Gastroesophageal sphincter (tissue), 4 donors: ENCODE results near the gene SLC22A2. TPM values are rescaled to one million over a fixed set of nuclear protein-coding genes. Genes with fewer than 3 reads are reported as not detected.

Experiments used
- ATAC-seq: fragments of 150-250 bp; one replicate; pipeline ENCODE4 v1.9.1; 2016; ENCODE audit warnings: mild to moderate bottlenecking, moderate library complexity
- H3K27ac ChIP-seq, 4 donors: fragments of 200-600 bp; sonication (generic) in 3 of 4; 1 replicate in 3 of 4; 2 replicates in 1 of 4; pipeline ENCODE4 v1.5.1; 2016 to 2019
- H3K27me3 ChIP-seq: fragments of 200-600 bp; sonication (generic); one replicate; pipeline ENCODE4 v1.5.1; 2019
- H3K36me3 ChIP-seq, 2 donors: fragments of 200-600 bp; sonication (generic); one replicate each; pipeline ENCODE4 v1.5.1; 2019; ENCODE audit warnings: control low read depth in 1 of 2
- H3K4me1 ChIP-seq, 3 donors: fragments of 200-600 bp; sonication (generic); 1 replicate in 2 of 3; 2 replicates in 1 of 3; pipeline ENCODE4 v1.5.1; 2016 to 2019; ENCODE audit warnings: control low read depth in 2 of 3
- H3K4me3 ChIP-seq, 2 donors: fragments of 200-600 bp; sonication (generic); one replicate each; pipeline ENCODE4 v1.5.1; 2019; ENCODE audit warnings: mild to moderate bottlenecking in 1 of 2, moderate library complexity in 1 of 2
- H3K9me3 ChIP-seq, 3 donors: fragments of 200-600 bp; sonication (generic); one replicate each; pipeline ENCODE4 v1.5.1; 2017 to 2019; ENCODE audit warnings: control low read depth in 2 of 3
- CTCF ChIP-seq, 4 experiments: fragments of 200-600 bp in 2 of 4; fragments of 450-650 bp in 2 of 4; sonication (generic) in 1 of 4; IDR thresholded peaks; one replicate each; pipeline ENCODE4 v1.5.1; 2017 to 2019; ENCODE audit warnings: antibody characterized with exemption in 4 of 4, mild to moderate bottlenecking in 2 of 4, moderate library complexity in 2 of 4
- EP300 ChIP-seq: sonication (generic); formaldehyde crosslinking; IDR thresholded peaks from one replicate; pipeline ENCODE4 v1.6.1; 2017; ENCODE audit warnings: antibody characterized with exemption, mild to moderate bottlenecking
- POLR2A ChIP-seq, 2 donors: fragments of 450-650 bp; IDR thresholded peaks; one replicate each; pipeline ENCODE4 v1.6.1; 2017; ENCODE audit warnings: antibody characterized with exemption in 2 of 2, mild to moderate bottlenecking in 2 of 2, moderate library complexity in 1 of 2
- POLR2AphosphoS5 ChIP-seq: sonication (generic); formaldehyde crosslinking; IDR thresholded peaks from one replicate; pipeline ENCODE4 v1.6.1; 2017; ENCODE audit warnings: antibody characterized with exemption
- WGBS, 2 donors: methylation state at CpG; one replicate each; pipeline ENCODE4 v1.1.5; 2018; ENCODE audit warnings: low coverage in 1 of 2; 5-methylcytosine and 5-hydroxymethylcytosine counted together
- total RNA-seq, 4 donors: library from RNA; depleted of rRNA; stranded (reverse); fragments of >200 nt; gene quantifications; one replicate each; pipeline ENCODE4 v1.1.0, GENCODE V29; 2016

SLC22A2 gene
- total RNA-seq, 4 donors from 2014 or later: 0.47 TPM; not detected in 3

GRCh38 chr6:160259598-160259997, 977 bp upstream of the SLC22A2 start:
- no peak overlapping the region for H3K4me3 ChIP-seq
- no peaks in the 10 kb centered on the region for H3K36me3 ChIP-seq
- WGBS, 2 donors: 29% methylated on average over 4 of the region's 8 CpGs; no CpG with 5 or more reads in 1 of the 2 donors
- no peaks in the 10 kb centered on the region for H3K9me3 ChIP-seq
- H3K27ac ChIP-seq: peak overlapping the region in 3 of 4 donors; percentile 17 to 55 (median 55)
- no peaks in the 10 kb centered on the region for H3K4me1 ChIP-seq
- no peak for ATAC-seq
- H3K27me3 ChIP-seq: no peaks in the 10 kb centered on the region
- TF ChIP-seq POLR2AphosphoS5 (no peak), POLR2A (IDR thresholded peaks at IDR 0.05) (no peak), EP300 (no peak), CTCF (IDR thresholded peaks at IDR 0.05) (no peak)

DNA sequence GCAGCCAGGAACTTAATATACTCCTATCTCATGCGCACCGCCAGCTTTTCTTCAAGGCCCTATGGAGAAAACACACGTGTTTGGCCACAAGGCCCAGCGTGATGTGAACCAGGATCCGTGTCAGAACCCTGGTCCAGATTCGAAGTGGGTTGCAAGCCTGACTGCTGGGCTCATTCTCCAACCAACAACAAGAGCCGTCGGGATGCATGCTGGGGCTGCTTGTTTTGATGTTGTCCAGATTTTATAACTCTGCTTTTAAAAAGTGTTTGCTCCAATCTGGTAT, 463 bp upstream of the SLC22A2 start:
- Histone ChIP-seq H3K27me3 (no peaks in the 10 kb centered on the region), H3K4me3 (no peak overlapping the region), H3K4me1 (no peaks in the 10 kb centered on the region), H3K36me3 (no peaks in the 10 kb centered on the region), H3K9me3 (no peaks in the 10 kb centered on the region), H3K27ac (peak overlapping the region in 3 of 4 donors; percentile 17 to 55 (median 55))
- TF ChIP-seq POLR2AphosphoS5 (no peak), CTCF (IDR thresholded peaks at IDR 0.05) (no peak), POLR2A (IDR thresholded peaks at IDR 0.05) (no peak), EP300 (no peak)
- no peak for ATAC-seq
- WGBS, 2 donors: 62 to 84% methylated on average over 6 of the region's 8 CpGs

- no peaks in the 10 kb centered on the region for H3K36me3 ChIP-seq
- WGBS, 2 donors: 80 to 83% methylated on average over 1 of the region's 1 CpG
- no peak overlapping the region for H3K4me3 ChIP-seq
- H3K4me1 ChIP-seq: no peaks in the 10 kb centered on the region
- no peaks in the 10 kb centered on the region for H3K27me3 ChIP-seq
- no peak for ATAC-seq
- H3K27ac ChIP-seq: no peak overlapping the region
- TF ChIP-seq CTCF (IDR thresholded peaks at IDR 0.05) (no peak), POLR2AphosphoS5 (no peak), EP300 (no peak), POLR2A (IDR thresholded peaks at IDR 0.05) (no peak)
- no peaks in the 10 kb centered on the region for H3K9me3 ChIP-seq
These were observed 2.2 kb downstream of the SLC22A2 start for GRCh38 chr6:160256445-160256844.

DNA sequence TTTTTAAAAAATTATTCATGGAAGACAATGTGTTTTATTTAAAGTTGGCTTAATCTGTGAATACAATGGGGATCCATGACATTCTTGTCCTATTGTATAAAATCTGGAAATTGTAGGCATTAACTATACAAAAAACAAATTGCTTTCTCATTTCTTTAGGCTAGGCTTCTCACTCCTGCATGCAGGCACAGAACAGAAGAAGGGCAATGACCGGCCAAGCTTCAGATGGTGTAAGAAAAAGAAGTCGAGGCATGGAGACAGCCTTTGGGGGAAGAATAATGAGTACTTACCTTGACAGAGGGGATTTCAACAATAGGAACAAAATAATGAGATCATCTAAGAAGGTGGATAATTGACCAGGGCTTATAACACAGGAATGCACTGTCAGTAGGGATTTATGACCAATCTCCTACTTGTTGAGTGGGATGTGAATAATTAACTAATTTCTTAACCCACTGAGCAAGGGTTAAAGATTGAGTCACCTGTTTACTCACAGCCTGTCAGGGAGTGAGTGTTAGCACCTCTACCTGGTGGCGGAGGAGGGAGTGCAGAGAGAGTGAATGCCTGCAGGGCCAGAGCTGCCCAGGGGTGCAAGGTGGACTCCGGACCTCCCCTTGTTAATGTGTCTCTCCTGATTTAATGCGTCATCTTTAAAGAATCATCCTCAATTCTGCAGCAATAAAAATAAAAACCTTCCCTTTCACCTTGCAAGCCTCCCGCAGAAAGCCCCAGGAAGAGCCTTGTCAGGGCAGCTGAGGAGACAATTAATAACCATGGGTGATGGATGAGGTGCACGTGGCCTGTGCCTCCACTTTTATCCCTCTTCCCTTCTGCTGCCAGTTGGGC, 3.9 kb downstream of the SLC22A2 start:
- TF ChIP-seq POLR2A (IDR thresholded peaks at IDR 0.05): no peak
- TF ChIP-seq EP300: no peak
- no peak for TF ChIP-seq POLR2AphosphoS5
- no peak for TF ChIP-seq CTCF (IDR thresholded peaks at IDR 0.05)
- WGBS, 2 donors: 45 to 76% methylated on average over 6 to 7 of the region's 7 CpGs
- no peaks in the 10 kb centered on the region for H3K27me3 ChIP-seq
- H3K4me3 ChIP-seq: no peak overlapping the region
- no peaks in the 10 kb centered on the region for H3K4me1 ChIP-seq
- no peaks in the 10 kb centered on the region for H3K9me3 ChIP-seq
- no peak for ATAC-seq
- H3K36me3 ChIP-seq: no peaks in the 10 kb centered on the region
- no peak overlapping the region for H3K27ac ChIP-seq

DNA sequence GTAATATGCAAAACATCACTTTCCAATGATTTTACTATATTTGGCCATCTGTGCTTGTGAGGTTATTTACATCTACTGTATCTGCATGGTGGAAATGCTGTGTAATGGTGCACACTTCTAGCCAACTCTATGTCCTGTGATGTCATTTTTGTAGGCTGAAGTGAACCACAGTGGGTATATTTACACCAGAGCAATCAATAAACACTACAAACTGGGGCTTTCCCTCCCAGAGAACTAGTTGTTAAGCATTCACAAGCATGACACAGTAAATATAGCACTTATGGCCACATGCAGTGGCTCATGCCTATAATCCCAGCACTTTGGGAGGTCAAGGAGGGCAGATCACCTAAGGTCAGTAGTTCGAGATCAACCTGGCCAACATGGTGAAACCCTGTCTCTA, 4.9 kb downstream of the SLC22A2 start:
- no peak for TF ChIP-seq EP300
- TF ChIP-seq POLR2A (IDR thresholded peaks at IDR 0.05): no peak
- no peak for TF ChIP-seq CTCF (IDR thresholded peaks at IDR 0.05)
- no peak for TF ChIP-seq POLR2AphosphoS5
- H3K36me3 ChIP-seq: no peaks in the 10 kb centered on the region
- no peaks in the 10 kb centered on the region for H3K27me3 ChIP-seq
- no peak overlapping the region for H3K27ac ChIP-seq
- H3K4me3 ChIP-seq: no peak overlapping the region
- 80 to 83% methylated on average over 1 of the region's 1 CpG for WGBS, 2 donors
- no peaks in the 10 kb centered on the region for H3K4me1 ChIP-seq
- no peak for ATAC-seq
- H3K9me3 ChIP-seq: no peaks in the 10 kb centered on the region
